NCI-H146 treated with DMSO at 0.1 percent for 48 hours (cell line): ENCODE measurements around the gene DLGAP1.

Source experiments
- DNase-seq: peaks from one replicate; lab custom pipeline; 2025; ENCODE audit not compliant: unreplicated experiment; lab: John Stamatoyannopoulos, UW

DLGAP1 gene

DNA sequence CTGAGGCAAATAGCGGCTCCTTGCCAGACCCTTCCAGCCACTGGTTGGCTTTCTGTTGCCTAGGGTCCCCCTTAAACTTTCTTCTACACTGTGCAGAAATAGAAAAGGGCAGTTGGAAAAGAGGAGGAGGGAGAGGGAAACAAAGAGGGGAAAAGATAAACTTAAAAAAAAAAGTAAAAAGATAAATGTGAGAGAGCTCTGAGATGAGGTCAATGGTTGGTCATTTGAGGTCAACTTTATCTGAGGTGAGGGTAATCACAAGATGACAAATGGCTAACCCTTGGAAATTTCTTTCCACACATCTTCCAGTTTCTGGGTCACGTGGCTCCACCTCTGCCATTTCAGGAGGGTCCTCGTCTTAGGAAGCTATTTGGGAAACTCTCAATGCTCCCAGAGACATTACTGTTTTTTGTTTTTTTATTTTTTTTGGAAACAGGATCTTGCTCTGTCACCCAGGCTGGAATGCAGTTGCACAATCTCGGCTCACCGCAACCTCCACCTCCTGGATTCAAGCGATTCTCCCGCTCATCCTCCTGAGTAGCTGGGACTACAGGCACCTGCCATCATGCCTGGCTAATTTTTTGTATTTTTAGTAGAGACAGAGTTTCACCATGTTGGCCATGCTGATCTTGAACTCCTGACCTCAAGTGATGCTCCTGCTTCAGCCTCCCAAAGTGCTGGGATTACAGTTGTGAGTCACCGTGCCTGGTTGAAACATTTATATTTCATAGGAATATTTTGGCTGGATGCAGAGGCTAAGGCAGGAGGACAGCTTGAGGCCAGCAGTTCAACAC is 805.3 kb downstream of the DLGAP1 start:
- no peak for DNase-seq

DNA sequence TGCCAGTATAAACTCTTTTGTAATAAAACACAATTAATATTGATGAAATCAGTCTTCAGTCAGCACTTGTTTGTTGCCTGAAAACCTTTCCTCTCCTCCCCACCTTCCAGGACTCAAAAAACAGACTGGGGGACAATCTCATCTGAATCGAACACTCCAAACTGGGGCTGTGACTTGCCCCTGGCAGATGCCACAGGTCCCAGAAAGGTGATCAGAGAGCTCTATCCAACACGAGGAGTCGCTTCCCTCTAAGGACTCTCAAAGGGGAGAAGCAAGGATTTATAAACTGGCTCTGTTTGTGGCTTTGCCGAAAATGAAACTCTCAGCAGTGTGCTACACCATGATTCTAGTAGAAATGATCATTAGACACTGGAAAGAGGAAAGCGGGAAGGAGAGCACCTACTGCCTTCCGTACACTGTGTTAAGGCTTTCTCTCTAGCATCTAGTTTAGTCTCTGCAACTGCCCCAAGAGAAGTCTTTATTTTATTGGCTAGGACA is 805.9 kb downstream of the DLGAP1 start:
- no peak for DNase-seq

GRCh38 chr18:3648641-3649040 is 806.5 kb downstream of the DLGAP1 start:
- DNase-seq: peak; percentile 70

DNA sequence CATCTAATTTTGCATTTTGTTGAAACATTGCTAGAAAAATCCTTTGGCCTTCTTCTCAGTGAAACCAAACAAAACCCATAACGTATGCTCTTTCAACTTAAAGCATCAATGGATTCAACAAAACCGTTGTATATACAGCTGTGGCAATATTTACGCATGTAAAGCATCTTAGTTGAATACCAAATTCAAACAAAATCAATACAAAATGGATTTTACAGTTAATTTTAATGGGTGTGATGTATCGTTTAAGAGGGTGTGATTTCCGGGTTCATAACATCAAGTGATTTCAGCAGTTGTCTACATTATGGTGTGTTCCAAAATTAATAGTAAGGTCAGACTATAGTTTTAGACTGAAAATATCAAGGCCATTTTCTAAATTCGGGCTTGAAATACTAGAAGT is 806.9 kb downstream of the DLGAP1 start:
- peak; percentile 95 for DNase-seq

GRCh38 chr18:3647636-3648035 is 807.5 kb downstream of the DLGAP1 start:
- DNase-seq: no peak

- DNase-seq: no peak
Measured at GRCh38 chr18:3645384-3646156, 809.5 kb downstream of the DLGAP1 start.

DNA sequence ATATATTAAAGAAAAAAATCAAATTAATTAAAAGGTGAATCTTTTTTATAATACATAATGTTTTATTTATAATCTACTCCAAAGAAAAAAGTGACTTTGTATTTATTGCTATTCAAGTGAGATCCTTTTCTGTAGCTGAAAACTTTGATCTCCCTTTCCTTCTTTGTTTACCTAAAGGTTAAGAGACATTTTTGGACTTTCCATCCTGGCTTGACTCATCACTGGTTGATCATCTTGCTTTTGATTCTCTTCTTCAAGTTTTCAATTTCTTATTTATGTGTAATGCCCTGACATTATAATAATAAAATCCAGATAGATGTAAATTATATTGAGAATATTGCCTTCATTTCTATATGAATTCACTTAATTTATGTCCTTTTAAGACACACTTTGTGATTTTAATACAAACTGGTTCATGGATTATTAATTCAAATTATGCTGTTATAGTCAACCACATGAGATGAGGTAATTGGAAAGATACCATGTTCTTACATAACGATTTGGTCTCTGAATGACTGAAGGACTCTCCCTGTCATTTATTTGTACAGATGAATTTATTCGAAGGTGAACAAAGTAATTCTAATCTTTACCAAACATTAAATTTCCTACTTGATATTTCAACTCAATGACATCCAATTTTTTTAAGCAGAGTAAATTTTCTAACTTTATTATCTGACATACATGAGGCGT is 820.7 kb downstream of the DLGAP1 start:
- DNase-seq: no peak

- DNase-seq: no peak
Measured at GRCh38 chr18:3631887-3632286, 823.2 kb downstream of the DLGAP1 start.

- DNase-seq: no peak
Measured at GRCh38 chr18:3626929-3627458, 828.1 kb downstream of the DLGAP1 start.

- no peak for DNase-seq
Measured at GRCh38 chr18:3625742-3626091, 829.4 kb downstream of the DLGAP1 start.

DNA sequence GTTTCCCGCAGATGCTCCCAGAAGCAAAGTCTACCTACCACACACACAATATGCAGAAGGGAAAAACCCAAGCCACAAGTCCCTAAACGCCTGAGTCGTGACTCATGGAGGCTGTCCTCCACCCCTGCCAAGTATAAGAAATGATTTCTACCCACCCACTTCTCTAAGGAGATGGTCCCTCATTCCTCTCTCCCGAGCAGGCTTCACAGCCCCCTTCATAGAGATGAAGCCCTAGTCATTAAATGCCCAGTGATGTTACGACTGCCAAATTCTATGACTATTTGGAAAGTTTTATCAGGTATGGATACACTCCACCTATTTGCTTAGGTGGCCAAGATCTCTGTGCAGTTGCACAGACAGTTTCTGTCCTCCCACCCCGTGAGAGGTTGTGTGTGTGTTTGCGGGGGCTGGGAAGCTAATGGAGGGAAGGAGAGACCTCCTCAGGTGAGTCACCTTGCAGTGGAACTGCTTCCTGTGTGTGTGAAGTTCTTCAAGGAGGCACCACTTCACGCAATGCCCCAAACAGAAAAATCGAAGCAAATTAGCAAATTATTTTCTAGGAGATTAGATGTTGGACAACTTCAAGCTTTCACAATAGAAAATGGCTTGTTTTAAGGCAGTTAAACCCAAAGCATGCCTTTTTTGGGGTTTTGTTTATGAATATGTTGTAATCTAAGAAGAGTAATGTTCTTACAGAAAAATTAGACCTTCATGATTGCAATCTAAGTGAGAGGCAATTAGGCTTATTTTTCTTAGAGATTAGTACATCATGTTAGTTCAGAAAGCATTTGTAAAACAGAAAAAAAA is 830.0 kb downstream of the DLGAP1 start:
- no peak for DNase-seq

DNA sequence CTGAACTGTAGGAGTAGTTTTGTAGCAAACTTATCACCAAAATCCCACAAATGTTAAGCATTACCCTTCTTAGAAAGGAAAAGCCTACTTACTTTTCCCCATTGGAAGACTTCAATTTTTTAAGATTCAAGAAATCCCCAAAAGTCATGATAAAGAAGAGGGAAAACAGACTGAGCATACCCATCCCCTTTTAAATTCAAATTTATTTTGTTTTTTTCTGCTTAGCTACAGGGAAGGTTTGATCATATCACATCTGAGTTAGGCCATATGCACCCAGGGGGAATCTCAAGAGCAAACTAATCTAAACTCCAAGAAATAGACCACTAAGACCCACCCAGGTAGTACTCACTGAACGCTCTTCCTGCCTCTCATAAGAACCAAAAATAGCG is 830.6 kb downstream of the DLGAP1 start:
- no peak for DNase-seq

GRCh38 chr18:3623769-3624545 is 831.1 kb downstream of the DLGAP1 start:
- no peak for DNase-seq

DNA sequence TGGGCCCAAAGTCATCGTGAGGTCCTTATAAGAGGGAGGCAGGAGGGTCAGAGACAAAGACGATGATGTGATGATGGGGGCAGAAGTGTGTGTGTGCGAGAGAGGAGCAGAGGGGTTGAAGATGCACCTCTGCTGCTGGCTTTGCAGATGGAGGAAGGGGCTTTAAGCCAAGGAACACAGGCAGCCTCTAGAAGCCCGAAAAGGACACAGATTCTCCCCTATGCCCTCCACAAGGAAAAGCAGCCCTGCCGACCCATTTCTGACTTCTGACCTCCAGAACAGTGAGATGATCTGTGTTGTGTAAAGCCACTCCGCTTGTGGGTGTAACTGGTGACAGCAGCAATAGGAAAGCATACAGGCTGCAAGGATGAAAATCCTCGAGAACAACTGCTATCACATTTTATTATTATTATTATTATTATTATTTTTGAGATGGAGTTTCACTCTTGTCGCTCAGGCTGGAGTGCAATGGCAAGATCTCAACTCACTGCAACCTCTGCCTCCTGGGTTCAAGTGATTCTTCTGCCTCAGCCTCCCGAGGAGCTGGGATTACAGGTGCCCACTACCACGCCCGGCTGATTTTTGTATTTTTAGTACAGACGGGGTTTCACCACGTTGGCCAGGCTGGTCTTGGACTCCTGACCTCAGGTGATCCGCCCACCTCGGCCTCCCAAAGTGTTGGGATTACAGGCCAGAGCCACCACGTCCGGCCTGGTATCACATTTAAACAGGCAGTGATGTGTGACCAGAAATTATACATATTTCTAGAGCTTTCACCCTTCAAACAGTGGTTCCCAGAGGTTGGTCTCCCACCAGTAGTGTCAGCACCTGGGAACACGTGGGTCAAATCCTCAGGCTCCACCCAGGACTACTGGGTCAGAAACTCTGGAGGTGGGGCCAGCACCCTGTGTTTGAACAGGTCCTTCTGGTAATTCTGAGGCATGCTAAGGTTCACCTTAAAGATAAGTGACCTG is 834.7 kb downstream of the DLGAP1 start:
- no peak for DNase-seq

DNA sequence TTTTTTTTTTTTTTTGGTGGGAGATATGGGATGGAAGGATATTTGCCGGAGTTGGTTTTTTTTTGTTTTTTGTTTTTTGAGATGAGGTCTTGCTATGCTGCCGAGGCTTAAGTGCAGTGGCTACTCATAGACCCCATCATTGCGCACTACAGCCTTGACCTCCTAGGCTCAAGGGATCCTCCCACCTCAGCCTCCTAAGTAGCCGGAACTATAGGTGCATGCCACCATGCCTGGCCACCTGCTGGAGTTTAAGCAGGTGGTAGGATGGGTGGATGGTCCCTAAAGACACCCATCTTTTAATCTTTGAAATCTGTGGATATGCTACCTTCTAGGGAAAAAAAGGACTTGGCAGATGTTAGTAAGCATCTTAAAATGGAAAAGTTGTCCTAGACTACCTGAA is 835.4 kb downstream of the DLGAP1 start:
- DNase-seq: no peak

- no peak for DNase-seq
Measured at GRCh38 chr18:3619222-3619621, 835.9 kb downstream of the DLGAP1 start.

GRCh38 chr18:3616744-3617143 is 838.4 kb downstream of the DLGAP1 start:
- DNase-seq: no peak

DNA sequence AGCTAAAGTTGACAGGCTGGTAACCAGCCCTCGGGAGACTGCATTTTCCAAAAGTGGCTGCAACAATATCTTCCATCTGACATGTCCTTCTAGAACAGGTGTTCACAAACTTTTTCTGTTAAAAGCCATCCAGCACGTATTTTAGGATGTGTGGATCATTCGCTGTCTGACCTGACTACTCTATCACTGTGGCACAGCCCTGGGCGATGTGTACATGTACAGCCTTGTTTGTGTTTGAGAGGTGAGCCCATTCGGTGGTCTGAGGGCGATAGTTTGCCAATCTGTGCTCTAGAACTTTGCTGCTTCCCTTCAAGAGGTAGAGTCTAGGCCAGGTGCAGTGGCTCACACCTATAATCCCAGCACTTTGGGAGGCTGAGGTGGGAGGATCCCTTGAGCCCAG is 839.0 kb downstream of the DLGAP1 start:
- no peak for DNase-seq
